Parathyroid adenoma (tissue), 2 donors: ENCODE data around the gene PADI6.

Source experiments
- H2AFZ ChIP-seq: fragments of 300-600 bp; sonication (generic); one replicate; pipeline ENCODE4 v1.7.0; 2017; ENCODE audit warnings: antibody characterized with exemption, mild to moderate bottlenecking
- H3K27ac ChIP-seq: fragments of 300-600 bp; sonication (generic); one replicate; pipeline ENCODE4 v1.7.0; 2017
- H3K27me3 ChIP-seq: fragments of 300-600 bp; sonication (generic); one replicate; pipeline ENCODE4 v1.7.0; 2017; ENCODE audit warnings: low read length; ENCODE audit not compliant: control insufficient read depth, insufficient read depth
- H3K36me3 ChIP-seq: fragments of 300-600 bp; sonication (generic); one replicate; pipeline ENCODE4 v1.7.0; 2017; ENCODE audit warnings: low read length; ENCODE audit not compliant: control insufficient read depth, insufficient read depth
- H3K4me1 ChIP-seq: fragments of 300-600 bp; sonication (generic); one replicate; pipeline ENCODE4 v1.7.0; 2017; ENCODE audit warnings: control low read depth
- H3K4me2 ChIP-seq: fragments of 300-600 bp; sonication (generic); one replicate; pipeline ENCODE4 v1.7.0; 2017; ENCODE audit warnings: low read length
- H3K4me3 ChIP-seq: fragments of 300-600 bp; sonication (generic); one replicate; pipeline ENCODE4 v1.7.0; 2017; ENCODE audit warnings: low read depth, low read length
- H3K79me2 ChIP-seq: fragments of 300-600 bp; sonication (generic); one replicate; pipeline ENCODE4 v1.7.0; 2017; ENCODE audit warnings: control low read depth
- H3K9ac ChIP-seq: fragments of 300-600 bp; sonication (generic); one replicate; pipeline ENCODE4 v1.7.0; 2017; ENCODE audit warnings: mild to moderate bottlenecking
- H3K9me3 ChIP-seq: fragments of 300-600 bp; sonication (generic); one replicate; pipeline ENCODE4 v1.7.0; 2017; ENCODE audit warnings: low read length; ENCODE audit not compliant: control insufficient read depth
- CTCF ChIP-seq: fragments of 300-600 bp; sonication (generic); IDR thresholded peaks from one replicate; pipeline ENCODE4 v1.7.0; 2017; ENCODE audit warnings: antibody characterized with exemption, mild to moderate bottlenecking
- donor health status: primary hyperparathyroidism.

The PADI6 gene

GRCh38 chr1:17350083-17350482 lies 21.9 kb upstream of the PADI6 start:
- no peak overlapping the region for H3K4me3 ChIP-seq
- H3K4me1 ChIP-seq = no peaks in the 10 kb centered on the region
- no peak overlapping the region for H3K4me2 ChIP-seq
- no peaks in the 10 kb centered on the region for H3K27me3 ChIP-seq
- H3K27ac ChIP-seq = no peak overlapping the region
- no peaks in the 10 kb centered on the region for H3K36me3 ChIP-seq
- H3K9ac ChIP-seq = no peak overlapping the region
- H3K79me2 ChIP-seq = no peaks in the 10 kb centered on the region
- no peak for TF ChIP-seq CTCF
- no peak overlapping the region for H2AFZ ChIP-seq
- no peaks in the 10 kb centered on the region for H3K9me3 ChIP-seq

GRCh38 chr1:17350928-17351446 lies 21.0 kb upstream of the PADI6 start:
- Histone ChIP-seq H3K27ac (no peak overlapping the region), H3K4me1 (no peaks in the 10 kb centered on the region), H3K4me3 (no peak overlapping the region), H3K79me2 (no peaks in the 10 kb centered on the region), H3K9ac (no peak overlapping the region), H3K36me3 (no peaks in the 10 kb centered on the region), H2AFZ (no peak overlapping the region), H3K27me3 (no peaks in the 10 kb centered on the region), H3K4me2 (no peak overlapping the region), H3K9me3 (no peaks in the 10 kb centered on the region)
- TF ChIP-seq CTCF = no peak

- Histone ChIP-seq H3K4me1 (no peaks in the 10 kb centered on the region), H3K27ac (no peak overlapping the region), H3K27me3 (no peaks in the 10 kb centered on the region), H3K79me2 (no peaks in the 10 kb centered on the region), H2AFZ (no peak overlapping the region), H3K4me2 (no peak overlapping the region), H3K9ac (no peak overlapping the region), H3K36me3 (no peaks in the 10 kb centered on the region), H3K4me3 (no peak overlapping the region), H3K9me3 (no peaks in the 10 kb centered on the region)
- TF ChIP-seq CTCF = no peak
Measured at GRCh38 chr1:17351598-17352324, 20.2 kb upstream of the PADI6 start.

GRCh38 chr1:17352419-17352909 lies 19.5 kb upstream of the PADI6 start:
- no peak for TF ChIP-seq CTCF
- no peak overlapping the region for H3K4me2 ChIP-seq
- no peak overlapping the region for H3K9ac ChIP-seq
- H3K4me3 ChIP-seq = no peak overlapping the region
- H3K27ac ChIP-seq = no peak overlapping the region
- H3K27me3 ChIP-seq = no peaks in the 10 kb centered on the region
- H3K79me2 ChIP-seq = no peaks in the 10 kb centered on the region
- H3K36me3 ChIP-seq = no peaks in the 10 kb centered on the region
- H2AFZ ChIP-seq = no peak overlapping the region
- no peaks in the 10 kb centered on the region for H3K4me1 ChIP-seq
- H3K9me3 ChIP-seq = no peaks in the 10 kb centered on the region

- Histone ChIP-seq H2AFZ (no peak overlapping the region), H3K4me1 (no peaks in the 10 kb centered on the region), H3K9me3 (no peaks in the 10 kb centered on the region), H3K4me3 (no peak overlapping the region), H3K4me2 (no peak overlapping the region), H3K27ac (no peak overlapping the region), H3K79me2 (no peaks in the 10 kb centered on the region), H3K27me3 (no peaks in the 10 kb centered on the region), H3K36me3 (no peaks in the 10 kb centered on the region), H3K9ac (no peak overlapping the region)
- no peak for TF ChIP-seq CTCF
Measured at GRCh38 chr1:17355898-17356297, 16.1 kb upstream of the PADI6 start.
